GM21447 (cell line): Measurements from ENCODE around the gene SLC66A3.
"Not testable (repeated sequence)": the region's sequence is repeated elsewhere in the genome, so short reads cannot be mapped to it uniquely, and the experiment has no call there.

Experiments
- ATAC-seq: cut with Tn5 transposase; IDR thresholded peaks from one replicate; pipeline ENCODE4 v1.9.1; 2021; ENCODE audit not compliant: unreplicated experiment

Gene SLC66A3

DNA sequence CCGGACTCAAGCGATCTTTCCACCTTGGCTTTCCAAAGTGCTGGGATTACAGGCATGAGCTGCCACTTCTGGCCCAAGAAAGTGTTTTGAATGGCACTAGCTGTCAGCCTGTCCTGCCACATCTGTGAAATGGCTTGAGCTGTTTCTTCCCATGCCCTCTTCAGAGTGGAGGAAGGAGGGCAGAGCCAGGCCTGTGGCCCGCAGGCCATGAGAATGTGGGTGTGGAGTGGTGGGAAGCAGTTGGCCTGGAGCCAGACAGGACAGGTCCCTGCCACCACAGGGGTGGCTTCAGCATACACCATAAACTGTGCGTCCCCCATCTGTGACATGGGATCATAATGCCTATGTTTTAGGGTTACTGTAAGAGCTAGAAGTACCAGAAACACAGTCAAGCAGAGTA is 6.5 kb downstream of the SLC66A3 start:
- no peak for ATAC-seq

DNA sequence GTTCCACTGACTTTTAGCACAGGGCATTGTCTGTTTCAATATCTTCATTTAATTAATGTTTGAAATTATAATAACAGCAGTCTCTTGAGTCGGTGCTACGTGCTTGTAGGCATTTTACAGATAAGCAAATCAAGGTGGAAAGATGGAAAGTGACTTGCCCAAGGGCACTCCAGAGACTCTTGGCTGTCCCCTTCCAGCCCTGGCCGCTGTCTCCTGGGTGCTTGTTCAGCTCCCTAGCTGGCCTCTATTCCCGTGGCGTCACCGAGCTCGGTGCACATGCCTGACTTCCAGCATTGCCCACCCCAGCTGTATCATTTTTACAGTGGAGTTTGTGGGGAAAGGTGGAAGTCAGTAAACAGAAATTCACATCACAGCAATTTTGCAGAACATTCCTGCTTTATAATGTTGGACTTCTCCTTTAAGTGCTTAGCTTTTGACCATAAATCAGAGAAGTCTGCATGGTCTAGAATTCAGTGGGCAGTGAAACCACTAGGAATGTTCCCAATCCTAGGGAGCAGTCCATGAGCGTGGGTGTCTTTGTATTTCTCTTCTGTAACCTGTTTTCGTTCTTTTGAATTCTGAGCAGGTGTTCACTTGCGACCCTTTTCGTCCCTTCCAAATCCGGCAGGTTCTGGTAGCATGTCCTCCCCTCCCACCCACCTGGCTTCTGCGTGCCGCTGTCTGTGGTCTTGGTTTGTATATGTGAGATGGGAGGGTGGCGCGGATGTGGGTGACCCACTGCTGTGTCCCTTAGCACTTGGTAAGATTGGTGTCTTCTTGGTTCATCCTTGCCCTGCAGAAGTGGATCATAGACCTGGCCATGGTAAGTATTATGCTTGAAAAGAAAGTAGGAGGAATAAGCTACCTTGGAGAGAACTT is 8.4 kb downstream of the SLC66A3 start:
- no peak for ATAC-seq

DNA sequence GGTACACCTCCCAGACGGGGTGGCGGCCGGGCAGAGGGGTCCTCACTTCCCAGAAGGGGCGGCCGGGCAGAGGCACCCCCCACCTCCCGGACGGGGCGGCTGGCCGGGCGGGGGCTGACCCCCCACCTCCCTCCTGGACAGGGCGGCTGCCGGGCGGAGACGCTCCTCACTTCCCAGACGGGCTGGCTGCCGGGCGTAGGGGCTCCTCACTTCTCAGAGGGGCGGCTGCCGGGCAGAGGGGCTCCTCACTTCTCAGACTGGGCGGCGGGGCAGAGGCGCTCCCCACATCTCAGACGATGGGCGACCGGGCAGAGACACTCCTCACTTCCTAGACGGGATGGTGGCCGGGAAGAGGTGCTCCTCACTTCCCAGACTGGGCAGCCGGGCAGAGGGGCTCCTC is 9.8 kb downstream of the SLC66A3 start:
- not testable (repeated sequence) for ATAC-seq

DNA sequence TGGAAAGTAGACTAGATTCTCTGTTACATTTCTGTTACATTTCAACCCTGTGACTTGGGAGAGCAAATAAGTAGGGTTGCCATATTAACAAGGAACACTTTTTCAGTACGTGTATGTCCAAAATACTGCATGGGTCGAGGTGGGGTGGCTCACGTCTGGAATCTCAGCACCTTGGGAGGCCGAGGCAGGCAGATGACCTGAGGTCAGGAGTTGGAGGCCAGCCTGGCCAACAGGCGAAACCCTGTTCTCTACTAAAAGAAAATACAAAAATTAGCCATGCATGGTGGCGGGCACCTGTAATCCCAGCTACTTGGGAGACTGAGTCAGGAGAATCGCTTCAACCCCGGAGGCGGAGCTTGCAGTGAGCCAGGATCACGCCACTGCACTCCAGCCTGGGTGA is 11.2 kb downstream of the SLC66A3 start:
- ATAC-seq, result no peak

DNA sequence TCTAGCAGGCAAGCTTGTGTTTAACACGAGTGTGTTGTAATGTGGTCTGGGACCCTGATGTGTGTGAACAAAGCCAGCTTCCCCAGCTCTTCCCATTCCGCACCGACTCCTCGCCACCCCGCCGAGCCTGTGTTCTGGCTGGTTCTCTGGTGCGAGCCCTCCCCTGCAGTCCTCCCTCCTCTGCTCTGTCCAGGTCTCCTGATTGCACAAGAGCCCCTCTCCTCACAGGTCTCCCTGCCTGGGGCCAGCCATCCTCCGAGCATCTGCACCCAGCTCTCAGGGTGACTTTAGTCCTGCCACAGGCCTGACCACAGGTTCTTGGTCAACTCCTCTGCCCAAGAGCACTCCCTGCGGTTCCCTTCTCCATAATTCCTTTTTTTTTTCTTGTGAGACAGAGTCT is 13.2 kb downstream of the SLC66A3 start:
- ATAC-seq, result no peak

DNA sequence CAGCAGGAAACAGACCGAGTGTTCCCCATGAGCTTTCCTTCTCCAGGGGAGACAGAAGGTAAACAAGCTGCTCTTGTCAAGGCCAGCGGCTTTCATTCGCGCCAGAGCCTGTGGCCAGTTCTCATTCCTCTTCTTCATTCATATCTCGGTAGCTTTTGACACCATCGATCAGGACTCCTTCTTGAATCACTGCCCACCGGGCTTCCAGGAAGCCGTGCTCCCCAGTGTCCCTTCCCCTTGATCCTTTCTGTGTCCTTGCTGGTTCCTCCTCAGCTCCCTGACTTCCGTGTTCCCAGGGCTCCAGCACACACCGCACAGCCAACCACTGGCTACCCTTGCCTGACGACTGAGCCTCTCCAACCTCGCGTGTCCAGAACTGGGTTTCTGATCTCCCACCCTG is 14.1 kb downstream of the SLC66A3 start:
- ATAC-seq, result no peak

DNA sequence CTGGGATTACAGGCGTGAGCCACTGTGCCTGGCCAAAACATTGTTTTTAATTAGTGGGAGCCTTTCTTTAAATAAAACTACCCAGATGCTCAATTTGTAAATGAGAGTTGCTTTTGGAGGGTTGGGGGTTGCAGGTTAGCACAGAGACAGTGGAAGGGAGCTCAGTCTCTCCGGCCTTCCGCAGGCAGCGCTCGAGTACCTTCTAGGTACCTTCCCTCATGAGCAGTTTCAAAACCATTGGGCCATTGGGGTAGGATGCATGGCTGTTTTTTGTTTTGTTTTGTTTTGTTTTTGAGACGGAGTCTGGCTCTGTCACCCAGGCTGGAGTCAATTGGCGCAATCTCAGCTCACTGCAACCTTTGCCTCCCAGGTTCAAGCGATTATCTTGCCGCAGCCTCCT is 19.0 kb downstream of the SLC66A3 start:
- no peak for ATAC-seq

DNA sequence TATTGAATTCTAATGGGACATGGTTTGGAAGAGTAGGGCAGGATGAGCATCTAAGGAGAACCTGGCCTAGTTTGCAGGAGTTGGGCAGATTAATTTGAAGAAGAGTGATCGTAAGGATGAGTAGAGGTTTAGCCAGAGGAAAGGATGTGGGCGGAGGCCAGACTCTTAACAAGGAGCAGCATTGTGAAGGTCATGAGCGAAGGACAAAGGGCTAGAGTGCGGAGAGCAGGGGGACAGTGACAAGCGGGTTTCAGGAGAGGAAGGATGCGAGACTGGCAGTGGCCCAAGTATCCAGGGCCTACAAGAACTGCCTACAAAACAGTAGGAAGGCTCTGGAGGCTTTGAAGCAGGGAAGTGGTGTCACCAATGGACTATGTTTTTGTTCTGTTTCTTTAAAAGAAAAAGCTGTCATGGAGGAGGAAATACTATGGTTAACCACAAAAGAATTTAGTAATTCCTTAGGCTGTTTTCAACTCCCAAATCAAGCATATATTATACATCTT is 20.1 kb downstream of the SLC66A3 start:
- ATAC-seq, result no peak

DNA sequence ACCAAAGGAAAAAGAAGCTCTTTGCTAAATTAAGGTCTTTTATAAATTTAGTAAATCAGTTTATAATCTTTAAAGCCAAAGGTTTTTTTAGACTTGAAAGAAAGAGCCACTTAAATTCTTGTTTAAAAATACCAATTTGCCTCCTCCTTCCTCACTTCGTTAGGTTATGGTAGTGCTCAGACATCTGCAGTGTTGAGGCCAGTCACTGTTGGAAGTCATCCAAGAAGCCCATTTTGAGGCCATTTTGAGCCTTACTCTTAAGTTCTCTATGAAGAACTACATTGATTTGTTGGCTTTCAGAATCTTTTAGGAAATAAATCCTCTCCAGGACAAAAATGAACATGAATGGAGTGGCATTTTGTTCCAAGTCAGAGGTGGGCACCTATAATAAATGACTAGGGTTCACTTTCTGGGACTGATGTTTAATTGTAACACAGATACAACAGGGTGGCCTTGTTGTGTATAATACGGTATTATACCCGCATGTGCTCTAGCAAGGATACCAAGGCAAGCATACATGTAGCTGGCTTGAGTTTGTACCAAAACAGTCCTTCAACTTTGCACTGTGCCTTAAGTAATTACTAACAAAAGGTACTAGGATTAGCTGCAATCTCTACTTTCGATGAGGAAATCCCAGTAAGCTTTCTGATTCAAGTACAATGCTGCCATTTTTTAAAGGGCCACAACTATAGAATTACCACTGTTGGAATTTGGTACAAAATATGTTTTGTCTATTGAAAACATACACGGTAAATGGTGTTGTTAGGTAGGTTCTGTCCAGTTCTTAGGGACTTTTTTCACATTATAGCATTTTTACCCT is 22.8 kb downstream of the SLC66A3 start:
- ATAC-seq, result no peak

DNA sequence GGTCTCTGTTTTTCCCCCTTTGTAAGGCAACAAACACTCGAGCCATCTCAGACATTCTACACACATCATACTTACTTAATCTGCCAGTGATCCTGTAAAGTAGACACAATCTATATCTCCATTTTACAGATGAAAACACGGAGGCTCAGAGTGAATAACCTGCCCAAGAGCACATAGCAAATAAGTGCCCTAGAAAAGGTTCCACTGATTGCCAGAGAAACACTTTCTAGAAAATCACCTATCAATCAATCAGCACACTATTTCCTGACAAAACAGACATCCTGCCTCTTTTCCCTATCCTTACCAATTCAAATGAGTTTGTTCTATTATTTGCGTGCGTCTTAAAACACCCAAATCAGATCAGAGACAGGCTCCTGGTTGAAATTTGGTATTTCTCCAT is 23.9 kb downstream of the SLC66A3 start:
- no peak for ATAC-seq

DNA sequence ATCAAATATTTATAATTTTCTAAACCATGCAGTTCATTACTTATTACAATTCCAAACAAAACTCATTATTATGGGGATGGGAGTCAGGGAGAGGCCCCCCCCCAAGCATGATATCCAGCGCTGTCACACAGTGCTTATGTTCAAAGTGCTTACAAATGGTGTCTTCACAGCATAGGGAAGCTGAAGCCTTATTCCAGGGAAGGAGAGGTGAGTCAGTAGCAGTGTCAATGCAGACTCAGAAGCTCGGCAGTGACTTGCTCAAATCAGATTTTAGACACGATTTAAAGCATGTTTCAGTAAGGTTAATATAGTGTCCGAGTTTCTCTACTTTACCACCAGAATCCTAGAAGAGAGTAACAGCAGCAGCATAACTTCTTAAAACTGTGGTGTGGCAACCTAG is 24.6 kb downstream of the SLC66A3 start:
- ATAC-seq, result no peak

DNA sequence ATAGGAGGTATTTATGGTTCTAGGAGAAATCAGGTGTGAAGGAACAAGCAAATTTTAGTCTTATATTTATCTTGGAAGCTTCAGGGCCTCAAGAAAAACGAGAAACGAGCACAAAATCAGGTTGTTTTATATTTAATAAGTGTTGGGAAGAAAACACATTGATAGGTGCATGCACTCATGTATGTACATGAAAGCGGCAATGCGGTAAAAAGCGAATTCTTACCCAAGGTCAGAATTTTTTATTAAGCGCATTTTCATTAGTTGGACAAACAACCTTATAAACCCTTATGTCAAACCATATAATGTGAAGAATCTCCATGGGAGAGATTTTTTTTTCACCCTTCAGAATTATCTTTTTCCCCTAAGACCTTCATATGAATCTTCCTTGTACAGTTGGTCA is 25.4 kb downstream of the SLC66A3 start:
- no peak for ATAC-seq

DNA sequence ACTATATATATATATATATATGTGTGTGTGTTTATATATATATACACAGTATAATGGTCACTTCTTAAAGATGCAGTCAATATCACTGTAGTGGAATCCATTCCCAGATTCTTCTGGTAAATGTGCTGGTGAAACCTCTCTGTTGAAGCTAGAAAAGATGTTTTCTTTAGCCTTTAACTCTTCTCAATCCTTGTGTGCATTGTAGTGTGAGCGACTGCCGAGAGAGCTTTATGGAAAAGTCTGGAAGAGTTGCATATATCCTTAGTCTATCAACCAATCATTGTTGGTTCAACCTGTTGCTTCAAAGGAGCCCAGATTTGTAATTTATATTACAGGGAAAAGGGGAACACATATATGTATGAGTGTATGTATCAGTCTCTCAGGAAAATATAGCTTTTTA is 27.7 kb downstream of the SLC66A3 start:
- ATAC-seq, result no peak

DNA sequence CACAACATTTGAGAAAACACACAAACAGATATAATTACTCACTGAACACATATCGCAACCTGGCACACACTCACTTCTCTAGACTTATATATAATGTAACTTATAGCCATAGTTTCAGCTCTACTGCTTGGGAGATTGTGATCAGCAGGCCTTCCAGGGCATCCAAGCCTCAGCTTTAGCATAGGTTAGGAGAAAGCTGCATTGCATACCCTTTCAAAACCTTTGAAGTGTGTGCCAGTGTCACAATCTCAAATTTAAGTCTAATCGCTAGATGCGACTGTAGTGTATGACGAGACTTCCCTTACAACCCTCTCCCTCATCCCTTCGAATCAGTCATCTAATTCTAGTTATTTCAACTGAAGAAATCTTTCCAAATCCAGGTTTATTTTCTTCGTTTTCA is 30.9 kb downstream of the SLC66A3 start:
- no peak for ATAC-seq

DNA sequence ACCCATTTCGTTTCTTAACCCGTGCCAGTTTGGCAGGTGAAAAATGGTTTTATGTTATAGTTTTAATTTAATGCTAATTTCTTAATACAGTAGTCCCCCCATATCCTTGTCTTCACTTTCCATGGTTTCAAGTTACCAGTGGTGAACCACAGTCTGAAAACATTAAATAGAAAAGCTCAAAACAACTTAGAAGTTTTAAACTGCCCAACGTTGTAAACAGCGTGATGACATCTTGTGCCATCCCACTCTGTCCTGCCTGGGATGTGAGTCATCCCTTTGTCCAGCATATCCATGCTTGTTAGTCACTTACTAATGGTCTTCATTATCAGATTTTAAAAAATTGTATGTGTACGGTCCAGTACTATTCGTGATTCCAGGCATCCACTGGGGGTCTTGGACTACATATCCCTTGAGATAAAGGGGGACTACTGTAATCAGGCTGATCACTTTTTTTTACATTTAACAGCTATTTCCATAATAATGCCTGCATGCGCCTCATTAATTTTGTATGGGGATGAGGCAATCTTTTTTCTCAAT is 31.9 kb downstream of the SLC66A3 start:
- ATAC-seq, result no peak

DNA sequence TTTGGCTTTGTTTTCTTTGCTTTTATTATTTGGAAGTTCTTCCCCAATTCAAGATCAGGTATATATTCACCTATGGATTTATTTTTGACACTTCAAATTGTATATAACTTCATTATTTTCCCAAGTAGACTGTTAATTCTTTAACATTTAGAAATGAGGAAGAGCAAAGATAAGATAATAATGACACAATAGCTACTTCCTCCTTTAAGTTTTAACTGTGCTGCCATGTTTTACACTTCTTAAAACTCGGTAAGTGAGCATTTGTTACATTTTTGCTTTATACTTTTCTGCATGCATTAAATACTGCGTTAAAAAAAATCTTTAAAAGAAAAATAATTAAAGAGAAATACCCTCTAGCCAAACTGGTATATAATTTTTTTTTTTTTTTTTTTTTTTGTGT is 32.5 kb downstream of the SLC66A3 start:
- no peak for ATAC-seq

DNA sequence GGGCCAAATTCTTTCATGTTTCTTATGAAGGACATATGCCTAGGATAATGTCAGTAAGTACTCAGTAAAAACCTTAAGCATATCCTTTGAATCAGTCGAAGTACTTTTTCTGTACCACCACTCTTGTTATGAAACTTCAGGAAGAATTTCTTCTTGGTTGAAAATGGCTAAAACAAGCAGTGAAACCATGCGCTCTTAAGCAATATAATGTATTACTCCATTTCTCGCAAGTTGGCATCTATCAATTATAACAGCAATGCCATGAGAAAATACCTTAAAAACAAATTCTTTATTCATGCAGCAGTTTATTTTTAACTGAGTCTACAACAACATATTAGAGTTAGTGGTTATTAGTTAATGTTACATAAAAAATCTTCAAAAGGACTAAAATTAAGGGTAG is 41.0 kb downstream of the SLC66A3 start:
- no peak for ATAC-seq

DNA sequence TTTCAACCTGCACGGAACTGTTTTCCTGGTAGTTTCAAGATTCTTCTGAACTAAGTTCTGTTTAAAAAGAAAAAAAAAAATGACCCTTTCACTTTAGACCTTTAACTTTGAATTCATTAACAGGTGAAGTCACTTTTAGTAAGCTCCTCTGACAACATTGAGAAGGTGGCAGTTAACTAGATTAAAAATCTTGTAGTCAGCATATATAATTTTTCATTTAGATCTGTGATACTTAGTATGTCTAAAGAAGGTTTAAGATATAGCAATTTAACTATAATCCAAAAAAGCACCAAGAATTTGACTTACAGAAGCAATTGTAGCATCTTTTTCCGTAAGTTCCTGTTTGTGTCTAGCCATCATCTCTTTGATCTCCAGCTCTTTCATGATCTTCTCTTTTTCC is 45.4 kb downstream of the SLC66A3 start:
- ATAC-seq, result no peak

DNA sequence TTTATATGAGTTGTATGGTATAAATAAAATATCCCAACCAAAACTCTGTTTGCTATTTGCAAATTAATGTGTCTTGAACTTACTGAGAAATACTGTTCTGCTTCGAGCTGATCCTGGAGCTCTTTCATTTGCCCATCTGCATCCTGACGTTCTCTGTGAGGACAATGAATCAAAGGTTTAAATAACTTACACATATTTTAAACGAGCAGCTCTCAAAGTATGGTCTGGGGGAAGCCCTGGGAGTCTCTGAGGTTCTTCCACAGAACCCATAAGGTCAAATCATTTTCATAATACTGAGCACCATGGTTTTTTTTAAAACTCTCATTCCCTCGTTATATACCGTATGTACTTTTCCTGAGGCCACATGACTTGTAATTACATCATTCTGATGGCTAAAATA is 46.7 kb downstream of the SLC66A3 start:
- no peak for ATAC-seq

DNA sequence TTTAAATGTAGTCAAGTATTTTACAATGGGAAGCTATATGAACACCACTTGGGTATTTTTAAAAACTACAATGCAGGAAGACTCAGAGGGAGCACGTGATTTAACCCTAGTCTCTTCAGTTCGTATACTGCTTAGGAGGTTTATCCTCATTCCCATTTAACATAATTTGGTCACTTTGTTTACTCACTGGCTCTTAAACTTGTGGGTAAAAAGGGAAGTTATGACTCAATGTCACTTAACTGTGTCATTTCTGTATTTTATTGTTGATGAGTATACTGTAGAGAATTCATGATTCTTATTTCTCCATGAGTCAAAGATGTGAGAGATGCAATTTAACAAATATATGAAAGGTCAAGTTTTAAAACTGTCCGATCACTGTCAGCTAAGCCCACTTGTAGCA is 48.2 kb downstream of the SLC66A3 start:
- peak; percentile 73 for ATAC-seq

DNA sequence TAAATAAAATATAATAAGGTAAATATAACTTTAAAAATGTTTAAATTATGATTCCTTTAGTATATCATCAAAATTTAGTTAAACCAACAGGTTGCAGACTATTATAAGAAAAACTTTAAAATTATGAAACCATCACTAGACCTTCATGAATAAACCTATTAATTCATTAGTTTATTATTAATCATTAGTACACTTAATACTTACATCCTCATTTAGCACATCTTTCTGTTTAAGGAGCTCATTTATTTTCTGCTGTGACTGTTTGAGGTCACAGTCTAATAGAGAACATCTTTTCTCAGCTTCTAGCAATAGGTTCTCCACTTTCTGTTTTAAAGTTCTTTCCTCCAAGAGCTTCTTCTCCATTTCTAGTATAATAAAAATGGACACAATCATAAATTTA is 52.8 kb downstream of the SLC66A3 start:
- no peak for ATAC-seq

DNA sequence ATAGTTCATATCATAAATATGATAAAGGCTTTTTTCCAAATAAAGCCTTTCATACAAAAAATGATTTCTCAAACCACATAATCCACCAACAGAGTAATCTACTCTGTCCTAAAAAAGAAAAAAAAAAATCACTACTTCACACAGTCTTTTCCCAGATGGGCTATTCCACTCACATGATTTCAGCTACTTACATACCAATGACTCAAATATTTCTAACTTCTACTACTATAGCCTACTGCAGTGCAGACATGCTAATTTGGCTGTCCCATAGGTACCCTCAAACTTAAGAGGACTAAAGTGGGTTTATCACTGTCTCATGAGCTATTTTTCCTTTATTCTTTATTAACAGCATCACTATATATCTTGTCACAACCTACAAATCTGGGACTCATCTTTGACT is 57.4 kb downstream of the SLC66A3 start:
- ATAC-seq, result no peak
